Embryonic facial prominence (tissue), 1 donor: ENCODE results near the gene IL2RG.

Experiments
- DNase-seq: peaks from one replicate; pipeline ENCODE4 v3.0.0-alpha.2; 2016; ENCODE audit errors: extremely low spot score

The IL2RG gene

DNA sequence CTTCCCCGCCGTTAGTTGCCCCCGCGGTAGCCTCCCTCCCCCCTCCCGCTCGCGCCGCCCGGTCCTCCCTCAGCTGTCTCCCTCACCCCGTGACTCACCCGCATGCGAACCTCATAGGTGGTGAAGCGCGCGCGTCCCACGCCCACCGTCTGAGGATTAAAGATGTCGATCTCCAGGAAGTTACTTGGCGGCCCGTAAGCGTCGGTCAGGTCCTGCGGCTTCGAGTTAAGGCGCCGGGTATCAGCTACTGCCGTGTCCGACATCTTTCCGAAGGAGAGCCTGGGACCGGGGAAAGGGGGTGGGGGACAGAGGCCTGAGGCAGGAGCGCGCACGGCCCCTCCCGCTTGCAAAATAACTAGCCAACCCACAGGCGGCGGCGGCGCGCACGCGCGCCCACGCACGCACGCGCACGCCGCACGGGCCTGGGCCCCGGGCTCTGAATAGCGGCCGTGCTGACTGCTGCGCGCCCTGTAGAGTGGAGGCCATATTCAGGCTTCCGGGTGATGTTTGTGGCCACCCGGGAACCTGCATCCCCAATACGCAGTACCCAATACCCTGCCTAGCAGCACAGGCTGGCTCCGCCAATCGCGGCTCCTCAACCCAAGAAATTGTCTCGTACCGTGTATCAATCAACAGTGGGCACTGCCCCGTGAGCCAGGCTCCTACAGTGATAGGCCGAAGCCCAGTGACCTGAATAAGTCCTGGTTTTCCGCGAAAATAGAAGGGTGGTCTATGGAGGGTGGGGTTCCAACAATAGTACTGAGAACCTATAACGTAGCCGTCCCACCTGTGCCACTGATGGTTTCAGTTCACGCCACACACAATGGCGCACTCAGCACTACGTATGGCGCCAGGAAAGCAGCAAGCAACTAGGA is 43.1 kb downstream of the IL2RG start, which contains the start of gene SNX12:
Gene SNX12, minus strand, starts transcription at position 291 of the 875 bp plus-strand sequence. Its CDS starts 28 bp downstream, at position 263.
- peak; percentile 71 for DNase-seq

DNA sequence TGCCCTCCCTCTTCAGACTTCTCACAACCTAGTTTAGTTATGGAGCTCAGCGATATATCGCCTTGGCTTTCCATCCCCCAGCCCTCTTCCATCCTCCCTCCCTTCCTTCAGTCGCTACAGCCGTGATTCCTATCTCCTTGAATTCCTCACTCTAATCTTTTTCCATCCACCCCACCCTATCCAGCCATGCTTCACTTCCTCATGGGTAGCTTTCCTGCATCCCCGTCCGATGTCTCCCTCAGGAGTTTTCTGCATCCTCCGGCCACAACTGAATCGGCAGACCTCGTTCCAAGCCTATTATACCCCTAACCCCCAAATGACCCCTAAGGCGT is 43.7 kb downstream of the IL2RG start:
- DNase-seq, result no peak

DNA sequence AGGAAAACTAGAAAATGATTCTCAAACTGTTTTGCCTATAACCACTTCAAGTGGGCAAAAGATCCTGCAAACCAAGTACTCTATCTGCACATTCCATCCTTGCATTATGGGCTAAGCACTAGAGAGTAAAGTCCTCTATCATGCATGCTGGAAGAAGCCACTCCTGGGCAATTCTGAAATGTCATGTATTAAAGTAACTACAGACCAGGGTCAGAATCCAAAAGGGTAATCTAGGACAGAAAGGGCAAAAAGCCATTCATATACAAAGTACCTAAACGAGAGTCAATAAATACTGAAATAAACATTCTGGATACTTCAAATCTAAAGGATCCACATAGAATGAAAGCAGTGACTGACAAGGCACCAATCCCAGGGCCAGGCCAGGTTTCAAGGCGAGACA is 44.3 kb downstream of the IL2RG start:
- no peak for DNase-seq

DNA sequence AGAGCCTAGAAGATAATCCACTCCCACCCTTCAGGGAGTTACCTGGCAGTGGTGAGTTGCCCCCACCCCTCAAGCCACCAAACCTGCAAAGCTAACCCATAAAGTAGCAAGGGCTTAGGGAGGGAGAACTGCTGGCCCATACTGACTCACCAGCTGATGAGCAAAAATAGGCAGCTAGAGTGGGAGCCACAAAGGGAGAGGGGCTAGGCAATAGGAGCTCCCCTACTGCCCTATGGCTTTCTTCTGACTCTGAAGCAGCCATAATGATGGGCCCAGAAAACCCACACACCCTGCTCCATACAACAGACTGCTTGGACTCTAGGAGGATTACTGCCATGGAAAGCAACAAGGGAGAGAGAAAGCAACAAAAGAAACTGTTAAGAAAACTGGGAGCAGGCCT is 51.2 kb downstream of the IL2RG start:
- DNase-seq, result no peak

DNA sequence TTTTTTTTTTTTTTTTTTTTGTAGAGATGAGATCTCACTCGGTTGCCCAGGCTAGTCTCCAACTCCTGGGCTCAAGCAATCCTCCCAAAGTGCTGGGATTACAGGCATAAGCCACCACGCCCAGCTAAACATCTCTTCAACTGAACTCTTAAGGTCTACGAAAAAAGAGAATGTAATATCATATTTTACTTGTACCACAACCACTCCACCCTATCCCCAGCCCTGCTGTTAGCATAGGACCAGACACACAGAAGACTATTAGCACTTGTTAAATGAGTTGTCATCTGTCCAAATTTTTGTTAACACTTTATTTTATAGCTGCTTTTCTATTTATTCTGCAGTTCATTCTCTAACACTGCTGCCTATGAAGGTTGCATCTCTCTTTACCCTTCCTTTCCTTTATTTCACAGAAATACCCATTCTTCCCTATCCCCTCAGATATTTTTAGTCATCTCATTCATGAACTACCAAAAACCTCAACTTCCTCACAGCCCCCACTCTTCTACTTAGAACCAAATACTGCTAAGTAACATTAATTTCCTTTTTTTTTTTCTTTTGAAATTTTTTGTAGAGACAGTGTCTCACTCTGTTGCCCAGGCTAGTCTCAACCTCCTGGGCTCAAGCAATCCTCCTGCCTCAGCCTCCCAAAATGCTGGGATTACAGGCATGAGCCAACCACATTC is 53.4 kb downstream of the IL2RG start:
- no peak for DNase-seq
